ENCODE results near the gene AQP5.

The AQP5 gene

DNA sequence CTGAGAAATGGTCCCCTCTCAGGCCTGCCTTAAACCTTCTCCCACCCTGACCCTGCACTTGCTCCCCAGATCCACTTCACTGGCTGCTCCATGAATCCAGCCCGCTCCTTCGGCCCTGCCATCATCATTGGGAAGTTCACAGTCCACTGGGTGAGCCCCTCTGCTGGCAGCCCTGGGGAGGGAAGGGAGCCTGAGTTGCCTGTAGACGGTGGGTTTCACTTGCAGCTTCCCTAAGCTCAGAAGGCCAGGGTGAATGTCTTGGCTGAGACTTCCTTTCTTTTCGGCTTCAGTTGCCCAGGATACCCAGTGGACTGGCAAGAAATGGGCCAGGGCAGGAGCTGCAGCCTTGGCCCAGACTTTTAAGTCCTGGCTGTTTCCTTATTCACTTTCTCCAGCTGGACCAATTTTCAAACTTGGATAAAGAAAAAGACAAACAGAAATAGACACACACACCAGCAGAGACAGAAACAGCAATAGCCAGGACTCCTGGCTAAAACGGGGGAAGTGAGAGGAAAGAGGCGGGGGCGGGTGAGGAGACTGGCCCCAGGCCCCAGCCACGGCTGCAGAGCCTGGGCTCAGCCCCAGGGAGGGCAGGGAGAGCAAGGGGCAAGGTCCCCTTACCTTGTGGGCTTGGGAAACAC, 13.1 kb downstream of the AQP5 start:
- Histone ChIP-seq H3K4me3 (ENCODE audit: insufficient read length, low read depth) (no peak overlapping the region), H3K27me3 (ENCODE audit: insufficient read depth, insufficient read length) (peaks cover 8% of the 10 kb centered on the region), H3K4me1 (ENCODE audit: insufficient read depth, insufficient read length) (peaks cover 20% of the 10 kb centered on the region), H3K9me3 (ENCODE audit: insufficient read depth, low read length) (no peaks in the 10 kb centered on the region), H3K9ac (ENCODE audit: insufficient read length, low read depth) (no peak overlapping the region), H3K36me3 (ENCODE audit: insufficient read depth, insufficient read length, low read length) (no peaks in the 10 kb centered on the region)
- DNase-seq (ENCODE audit: low read depth, low spot score), result no peak
- no peak for TF ChIP-seq ZNF274 (IDR thresholded peaks at IDR 0.05; ENCODE audit: low read depth, low read length)
- no peak for TF ChIP-seq SUZ12 (IDR thresholded peaks at IDR 0.05; ENCODE audit: extremely low read depth, insufficient read depth, insufficient read length)
- TF ChIP-seq YY1 (IDR thresholded peaks at IDR 0.05; ENCODE audit: insufficient read depth, insufficient read length), result no peak

DNA sequence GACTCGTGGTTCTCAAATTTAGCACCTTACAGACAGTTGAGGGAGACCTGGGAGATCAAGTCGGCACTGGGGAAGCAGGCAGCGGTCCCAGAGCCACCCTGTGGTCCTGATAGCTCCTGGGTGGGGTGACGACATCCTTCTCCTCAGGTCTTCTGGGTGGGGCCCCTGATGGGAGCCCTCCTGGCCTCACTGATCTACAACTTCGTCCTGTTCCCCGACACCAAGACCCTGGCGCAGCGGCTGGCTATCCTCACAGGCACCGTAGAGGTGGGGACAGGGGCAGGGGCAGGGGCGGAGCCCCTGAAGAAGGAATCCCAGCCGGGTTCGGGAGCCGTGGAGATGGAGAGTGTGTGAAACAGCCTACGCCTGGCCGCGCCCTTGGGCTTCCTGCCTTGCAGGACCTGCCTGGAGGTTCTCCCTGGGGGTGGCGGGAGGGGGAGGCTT, 13.7 kb downstream of the AQP5 start:
- Histone ChIP-seq H3K9ac (ENCODE audit: insufficient read length, low read depth) (no peak overlapping the region), H3K4me1 (ENCODE audit: insufficient read depth, insufficient read length) (peaks cover 20% of the 10 kb centered on the region), H3K27me3 (ENCODE audit: insufficient read depth, insufficient read length) (peaks cover 4% of the 10 kb centered on the region), H3K36me3 (ENCODE audit: insufficient read depth, insufficient read length, low read length) (no peaks in the 10 kb centered on the region), H3K4me3 (ENCODE audit: insufficient read length, low read depth) (no peak overlapping the region), H3K9me3 (ENCODE audit: insufficient read depth, low read length) (no peaks in the 10 kb centered on the region)
- DNase-seq (ENCODE audit: low read depth, low spot score), result no peak
- TF ChIP-seq SUZ12 (IDR thresholded peaks at IDR 0.05; ENCODE audit: extremely low read depth, insufficient read depth, insufficient read length) (no peak), ZNF274 (IDR thresholded peaks at IDR 0.05; ENCODE audit: low read depth, low read length) (no peak), YY1 (IDR thresholded peaks at IDR 0.05; ENCODE audit: insufficient read depth, insufficient read length) (no peak)

DNA sequence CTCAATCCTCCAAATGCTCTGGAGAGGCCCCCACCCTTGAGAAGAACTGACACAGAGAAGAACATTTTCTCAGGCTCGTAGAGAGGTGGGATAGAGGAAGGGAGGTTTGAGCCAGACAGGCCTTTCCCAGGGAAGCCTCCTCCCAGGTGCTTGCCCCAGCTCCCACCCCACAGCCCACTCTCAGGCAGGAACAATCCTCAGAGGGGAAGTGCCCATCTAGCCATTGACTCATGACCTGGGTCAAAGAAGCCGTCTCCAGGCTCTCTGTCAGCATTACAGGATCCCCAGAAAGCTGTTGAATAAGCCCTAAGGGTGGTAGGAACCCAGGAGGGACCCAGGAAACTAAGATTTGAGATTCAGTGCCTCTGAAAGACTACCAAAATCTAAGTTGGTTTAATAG, 14.9 kb downstream of the AQP5 start:
- DNase-seq (ENCODE audit: low read depth, low spot score), result no peak
- H3K9ac ChIP-seq (ENCODE audit: insufficient read length, low read depth), result no peak overlapping the region
- no peak overlapping the region for H3K4me3 ChIP-seq (ENCODE audit: insufficient read length, low read depth)
- no peaks in the 10 kb centered on the region for H3K9me3 ChIP-seq (ENCODE audit: insufficient read depth, low read length)
- peaks cover 20% of the 10 kb centered on the region for H3K4me1 ChIP-seq (ENCODE audit: insufficient read depth, insufficient read length)
- H3K27me3 ChIP-seq (ENCODE audit: insufficient read depth, insufficient read length), result no peaks in the 10 kb centered on the region
- TF ChIP-seq YY1 (IDR thresholded peaks at IDR 0.05; ENCODE audit: insufficient read depth, insufficient read length) (no peak), SUZ12 (IDR thresholded peaks at IDR 0.05; ENCODE audit: extremely low read depth, insufficient read depth, insufficient read length) (no peak), ZNF274 (IDR thresholded peaks at IDR 0.05; ENCODE audit: low read depth, low read length) (no peak)
- H3K36me3 ChIP-seq (ENCODE audit: insufficient read depth, insufficient read length, low read length), result no peaks in the 10 kb centered on the region

DNA sequence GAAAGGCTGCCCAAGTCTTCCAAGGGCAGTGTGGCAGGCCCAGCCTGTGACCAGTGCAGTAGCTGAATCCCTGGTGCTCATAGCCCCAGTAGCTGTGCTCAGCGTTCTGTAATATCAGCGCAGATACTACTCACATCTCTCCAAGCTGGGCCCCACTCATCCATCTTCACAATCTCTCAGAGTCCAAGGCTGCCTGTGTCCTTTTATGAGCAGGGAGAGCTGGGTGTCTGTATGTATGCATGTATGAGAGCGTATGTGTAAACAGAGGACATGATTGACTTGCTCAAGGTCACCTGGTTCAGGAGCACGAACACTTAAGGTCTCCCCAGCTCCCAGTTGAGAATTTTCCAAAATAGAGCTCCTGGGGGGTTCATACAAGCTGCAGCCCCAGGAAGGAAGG, 16.5 kb downstream of the AQP5 start:
- TF ChIP-seq YY1 (IDR thresholded peaks at IDR 0.05; ENCODE audit: insufficient read depth, insufficient read length) (no peak), ZNF274 (IDR thresholded peaks at IDR 0.05; ENCODE audit: low read depth, low read length) (no peak), SUZ12 (IDR thresholded peaks at IDR 0.05; ENCODE audit: extremely low read depth, insufficient read depth, insufficient read length) (no peak)
- Histone ChIP-seq H3K27me3 (ENCODE audit: insufficient read depth, insufficient read length) (no peaks in the 10 kb centered on the region), H3K36me3 (ENCODE audit: insufficient read depth, insufficient read length, low read length) (no peaks in the 10 kb centered on the region), H3K9me3 (ENCODE audit: insufficient read depth, low read length) (no peaks in the 10 kb centered on the region), H3K4me1 (ENCODE audit: insufficient read depth, insufficient read length) (peaks cover 17% of the 10 kb centered on the region), H3K4me3 (ENCODE audit: insufficient read length, low read depth) (no peak overlapping the region), H3K9ac (ENCODE audit: insufficient read length, low read depth) (no peak overlapping the region)
- DNase-seq (ENCODE audit: low read depth, low spot score), result no peak

DNA sequence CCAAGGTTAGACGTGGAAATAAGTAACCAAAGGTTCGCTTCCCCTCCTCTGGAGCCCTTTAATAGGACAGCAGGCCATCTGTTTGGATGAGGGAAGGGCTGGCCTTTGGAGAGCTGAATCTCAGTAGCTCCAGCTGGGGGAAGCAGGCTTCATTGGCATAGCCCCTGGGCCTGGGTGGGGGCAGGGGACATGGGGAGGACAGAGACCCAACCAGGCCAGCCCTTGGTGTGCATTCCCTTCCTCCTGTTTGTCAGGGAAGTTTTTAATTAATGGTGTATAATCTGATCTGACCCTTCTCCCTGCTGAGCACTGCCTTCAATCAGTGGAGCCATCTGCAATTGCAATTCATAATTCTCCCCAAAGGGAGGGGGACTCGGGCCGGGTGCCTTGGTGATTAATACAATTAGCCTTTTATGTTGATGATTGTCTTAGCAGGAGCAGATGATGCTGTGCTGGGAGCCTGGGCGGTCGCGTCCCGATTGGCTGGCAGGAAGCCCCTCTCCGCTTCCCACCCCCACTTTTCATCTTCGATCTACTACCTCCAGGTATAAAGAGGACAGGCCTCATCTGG, 17.4 kb downstream of the AQP5 start:
- peaks cover 23% of the 10 kb centered on the region for H3K4me1 ChIP-seq (ENCODE audit: insufficient read depth, insufficient read length)
- H3K9ac ChIP-seq (ENCODE audit: insufficient read length, low read depth), result no peak overlapping the region
- TF ChIP-seq ZNF274 (IDR thresholded peaks at IDR 0.05; ENCODE audit: low read depth, low read length), result no peak
- H3K9me3 ChIP-seq (ENCODE audit: insufficient read depth, low read length), result no peaks in the 10 kb centered on the region
- H3K4me3 ChIP-seq (ENCODE audit: insufficient read length, low read depth), result no peak overlapping the region
- no peak for DNase-seq (ENCODE audit: low read depth, low spot score)
- H3K36me3 ChIP-seq (ENCODE audit: insufficient read depth, insufficient read length, low read length), result no peaks in the 10 kb centered on the region
- H3K27me3 ChIP-seq (ENCODE audit: insufficient read depth, insufficient read length), result no peaks in the 10 kb centered on the region

DNA sequence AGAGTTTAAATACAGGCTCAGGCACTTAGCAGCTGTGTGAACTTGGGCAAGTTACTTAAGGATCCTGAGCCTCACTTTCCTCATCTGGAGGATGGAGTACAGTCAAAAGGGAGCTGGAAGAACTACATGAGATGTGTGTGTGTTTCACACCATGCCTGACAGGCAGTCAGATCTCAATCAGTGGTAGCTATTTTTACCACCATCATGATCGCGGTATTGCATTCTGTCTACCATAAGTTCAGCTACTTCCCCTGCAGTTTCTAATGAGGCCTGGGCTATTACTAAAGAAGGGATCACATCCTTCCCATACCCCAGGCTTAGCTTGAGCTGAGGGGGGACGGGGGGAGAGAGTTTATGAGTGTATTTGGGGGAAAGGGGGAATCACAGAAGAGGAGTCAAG, 18.1 kb downstream of the AQP5 start:
- no peak overlapping the region for H3K4me3 ChIP-seq (ENCODE audit: insufficient read length, low read depth)
- no peak for DNase-seq (ENCODE audit: low read depth, low spot score)
- H3K4me1 ChIP-seq (ENCODE audit: insufficient read depth, insufficient read length), result peaks cover 24% of the 10 kb centered on the region

DNA sequence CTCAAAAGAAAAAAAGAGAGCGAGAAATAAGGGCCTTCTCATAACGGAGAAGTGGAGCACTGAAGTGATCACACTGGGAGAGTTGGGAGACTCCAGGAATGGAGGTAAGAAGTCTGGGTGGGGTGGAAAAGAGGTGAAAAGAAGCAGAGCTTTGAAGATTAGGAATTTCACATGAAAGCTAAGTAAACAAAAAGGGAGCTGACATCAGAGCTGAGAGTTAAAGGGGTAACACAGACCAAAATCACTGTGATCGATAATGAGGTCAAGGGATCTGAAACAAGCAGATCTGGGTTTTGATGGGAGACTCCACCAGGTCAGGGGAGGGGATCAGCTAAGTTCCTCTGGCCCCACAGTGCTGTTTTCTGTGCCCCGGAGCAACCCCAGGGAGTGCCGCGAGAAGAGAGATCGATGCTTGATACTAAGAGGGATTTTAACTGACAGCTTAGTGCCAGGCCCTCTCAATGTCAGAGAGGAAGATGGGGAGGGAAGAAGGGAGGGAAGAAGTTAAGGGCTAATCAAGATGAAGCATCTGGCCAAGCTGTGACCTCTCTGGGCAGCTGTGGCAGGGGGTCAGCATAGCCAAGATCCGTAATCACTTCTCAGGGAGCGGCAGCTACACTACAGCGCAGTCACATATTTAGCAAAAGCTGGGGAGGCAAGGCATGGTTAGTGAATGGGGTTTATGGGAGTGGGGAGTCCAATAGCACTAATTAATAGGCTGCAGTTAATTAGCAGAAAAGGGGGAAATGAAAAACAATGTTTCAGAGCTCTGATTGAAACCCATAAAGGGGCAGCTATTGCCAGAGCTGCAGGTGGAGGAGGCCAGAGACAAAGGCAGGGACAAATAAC, 19.1 kb downstream of the AQP5 start:
- Histone ChIP-seq H3K4me1 (ENCODE audit: insufficient read depth, insufficient read length) (peaks cover 23% of the 10 kb centered on the region), H3K4me3 (ENCODE audit: insufficient read length, low read depth) (no peak overlapping the region), H3K9ac (ENCODE audit: insufficient read length, low read depth) (no peak overlapping the region), H3K9me3 (ENCODE audit: insufficient read depth, low read length) (no peaks in the 10 kb centered on the region), H3K36me3 (ENCODE audit: insufficient read depth, insufficient read length, low read length) (peaks cover 2% of the 10 kb centered on the region), H3K27me3 (ENCODE audit: insufficient read depth, insufficient read length) (no peaks in the 10 kb centered on the region)
- no peak for DNase-seq (ENCODE audit: low read depth, low spot score)
- TF ChIP-seq YY1 (IDR thresholded peaks at IDR 0.05; ENCODE audit: insufficient read depth, insufficient read length), result no peak
- TF ChIP-seq SUZ12 (IDR thresholded peaks at IDR 0.05; ENCODE audit: extremely low read depth, insufficient read depth, insufficient read length), result no peak
- no peak for TF ChIP-seq ZNF274 (IDR thresholded peaks at IDR 0.05; ENCODE audit: low read depth, low read length)

More for the DNA sequence above, 18.1 kb downstream of the AQP5 start:
- Histone ChIP-seq H3K36me3 (ENCODE audit: insufficient read depth, insufficient read length, low read length) (no peaks in the 10 kb centered on the region), H3K9ac (ENCODE audit: insufficient read length, low read depth) (no peak overlapping the region), H3K9me3 (ENCODE audit: insufficient read depth, low read length) (no peaks in the 10 kb centered on the region), H3K27me3 (ENCODE audit: insufficient read depth, insufficient read length) (no peaks in the 10 kb centered on the region)
- TF ChIP-seq SUZ12 (IDR thresholded peaks at IDR 0.05; ENCODE audit: extremely low read depth, insufficient read depth, insufficient read length), result no peak
